ENCODE results near the gene IRAK1BP1.

DNA sequence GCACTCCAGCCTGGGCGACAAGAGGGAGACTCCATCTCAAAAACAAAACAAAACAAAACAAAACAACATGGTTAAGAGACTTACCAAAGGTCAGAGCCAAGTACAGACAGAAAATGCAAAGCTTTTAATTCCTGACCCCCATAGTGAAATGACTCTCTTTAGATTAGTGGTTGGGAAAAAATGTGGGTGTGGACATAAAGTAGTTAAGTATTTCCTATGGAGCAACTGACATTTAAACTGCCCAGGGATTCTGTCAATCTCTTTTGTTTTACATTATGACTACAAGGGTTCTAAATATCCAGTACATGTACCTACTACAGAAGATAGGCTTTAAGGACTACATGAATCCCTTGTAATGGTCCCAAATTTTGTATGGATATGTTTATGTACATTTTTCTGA lies 75.1 kb downstream of the IRAK1BP1 start:
- TF ChIP-seq, protein P1, sequence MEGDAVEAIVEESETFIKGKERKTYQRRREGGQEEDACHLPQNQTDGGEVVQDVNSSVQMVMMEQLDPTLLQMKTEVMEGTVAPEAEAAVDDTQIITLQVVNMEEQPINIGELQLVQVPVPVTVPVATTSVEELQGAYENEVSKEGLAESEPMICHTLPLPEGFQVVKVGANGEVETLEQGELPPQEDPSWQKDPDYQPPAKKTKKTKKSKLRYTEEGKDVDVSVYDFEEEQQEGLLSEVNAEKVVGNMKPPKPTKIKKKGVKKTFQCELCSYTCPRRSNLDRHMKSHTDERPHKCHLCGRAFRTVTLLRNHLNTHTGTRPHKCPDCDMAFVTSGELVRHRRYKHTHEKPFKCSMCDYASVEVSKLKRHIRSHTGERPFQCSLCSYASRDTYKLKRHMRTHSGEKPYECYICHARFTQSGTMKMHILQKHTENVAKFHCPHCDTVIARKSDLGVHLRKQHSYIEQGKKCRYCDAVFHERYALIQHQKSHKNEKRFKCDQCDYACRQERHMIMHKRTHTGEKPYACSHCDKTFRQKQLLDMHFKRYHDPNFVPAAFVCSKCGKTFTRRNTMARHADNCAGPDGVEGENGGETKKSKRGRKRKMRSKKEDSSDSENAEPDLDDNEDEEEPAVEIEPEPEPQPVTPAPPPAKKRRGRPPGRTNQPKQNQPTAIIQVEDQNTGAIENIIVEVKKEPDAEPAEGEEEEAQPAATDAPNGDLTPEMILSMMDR (conservative IDR thresholded peaks at IDR 0.05; ENCODE audit: low read depth, low read length): no peak
- TF ChIP-seq EZH2 (IDR thresholded peaks at IDR 0.05; ENCODE audit: borderline replicate concordance, low read depth, low read length, poor library complexity, severe bottlenecking): no peak

Data from A673 (cell line).